Lower leg skin (tissue), 4 donors: Measurements from ENCODE around the gene EDC3. TPM values are rescaled to one million over a fixed set of nuclear protein-coding genes. Genes with fewer than 3 reads are reported as not detected.

Source experiments
- DNase-seq, 2 donors: peaks; one replicate each; pipeline ENCODE4 v3.0.0-alpha.2; 2019; ENCODE audit warnings: low spot score in 2 of 2
- H3K4me3 ChIP-seq: fragments of 200-600 bp; sonication (generic); 2 replicates; pipeline ENCODE4 v1.5.1; 2017; ENCODE audit warnings: mild to moderate bottlenecking, low read depth; ENCODE audit not compliant: poor library complexity, severe bottlenecking
- CTCF ChIP-seq, 3 donors: fragments of 450-650 bp; IDR thresholded peaks; one replicate each; pipeline ENCODE4 v1.5.1; 2016; ENCODE audit warnings: antibody characterized with exemption in 3 of 3, mild to moderate bottlenecking in 3 of 3, moderate library complexity in 2 of 3
- POLR2A ChIP-seq, 2 donors: fragments of 450-650 bp; IDR thresholded peaks; one replicate each; pipeline ENCODE4 v1.6.1; 2016 to 2017; ENCODE audit warnings: antibody characterized with exemption in 2 of 2, mild to moderate bottlenecking in 1 of 2, moderate library complexity in 1 of 2
- WGBS, 2 donors: methylation state at CpG; one replicate each; pipeline ENCODE4 v1.1.5; 2018; 5-methylcytosine and 5-hydroxymethylcytosine counted together
- intact Hi-C: fragments of 100-400 bp; cut with DNase I; formaldehyde crosslinking; loops from one replicate; pipeline ENCODE4 v1.15.0; 2023; ENCODE audit warnings: low total_unique reads
- total RNA-seq, 4 donors: library from RNA; depleted of rRNA; stranded (reverse); fragments of >200 nt; gene quantifications; one replicate each; pipeline ENCODE4 v1.1.0, GENCODE V29; 2016

The EDC3 gene
- total RNA-seq, 4 donors from 2014 or later = 11.2 to 33.6 (median 17.6) TPM

- no peak overlapping the region for H3K4me3 ChIP-seq
- 73 to 76% methylated on average over 3 of the region's 3 CpGs for WGBS, 2 donors
- DNase-seq = no peak
- TF ChIP-seq CTCF (IDR thresholded peaks at IDR 0.05) = no peak
- no peak for TF ChIP-seq POLR2A (IDR thresholded peaks at IDR 0.05)
- intact Hi-C loops = no loop called here
Observed at GRCh38 chr15:74628199-74628598, 67.6 kb downstream of the EDC3 start.

GRCh38 chr15:74627766-74628165, 68.1 kb downstream of the EDC3 start:
- intact Hi-C loops = no loop called here
- 35 to 60% methylated on average over 4 to 5 of the region's 5 CpGs for WGBS, 2 donors
- no peak for TF ChIP-seq CTCF (IDR thresholded peaks at IDR 0.05)
- no peak for DNase-seq
- H3K4me3 ChIP-seq = no peak overlapping the region

- DNase-seq = no peak
- H3K4me3 ChIP-seq = no peak overlapping the region
- TF ChIP-seq CTCF (IDR thresholded peaks at IDR 0.05) = no peak
- TF ChIP-seq POLR2A (IDR thresholded peaks at IDR 0.05) = no peak
- intact Hi-C loops = no loop called here
- 85 to 87% methylated on average over 8 to 10 of the region's 10 CpGs for WGBS, 2 donors
Observed at GRCh38 chr15:74626752-74627692, 68.8 kb downstream of the EDC3 start.

DNA sequence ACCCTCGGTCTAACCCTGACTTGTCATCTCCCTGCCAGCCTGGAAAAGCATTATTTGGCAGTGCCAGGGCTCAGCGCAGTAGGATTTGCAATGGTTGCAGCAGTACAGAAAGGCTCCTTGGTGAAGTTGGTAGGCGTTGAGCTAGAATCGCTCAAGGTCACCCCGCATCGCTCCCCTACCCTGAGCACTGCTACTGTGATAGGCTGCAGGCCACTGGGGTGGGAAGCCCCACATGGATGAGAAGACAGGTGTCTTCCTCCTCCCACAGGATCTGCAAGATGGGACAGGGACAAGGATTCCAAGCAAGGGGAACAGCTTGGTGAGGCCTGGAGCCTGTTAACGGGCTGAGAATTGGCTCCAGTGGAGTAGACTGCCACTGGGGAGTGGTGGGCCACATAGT, 69.5 kb downstream of the EDC3 start:
- 93 to 94% methylated on average over 6 to 7 of the region's 7 CpGs for WGBS, 2 donors
- intact Hi-C loops = no loop called here
- TF ChIP-seq CTCF (IDR thresholded peaks at IDR 0.05) (no peak), POLR2A (IDR thresholded peaks at IDR 0.05) (no peak)
- no peak for DNase-seq
- no peak overlapping the region for H3K4me3 ChIP-seq

DNA sequence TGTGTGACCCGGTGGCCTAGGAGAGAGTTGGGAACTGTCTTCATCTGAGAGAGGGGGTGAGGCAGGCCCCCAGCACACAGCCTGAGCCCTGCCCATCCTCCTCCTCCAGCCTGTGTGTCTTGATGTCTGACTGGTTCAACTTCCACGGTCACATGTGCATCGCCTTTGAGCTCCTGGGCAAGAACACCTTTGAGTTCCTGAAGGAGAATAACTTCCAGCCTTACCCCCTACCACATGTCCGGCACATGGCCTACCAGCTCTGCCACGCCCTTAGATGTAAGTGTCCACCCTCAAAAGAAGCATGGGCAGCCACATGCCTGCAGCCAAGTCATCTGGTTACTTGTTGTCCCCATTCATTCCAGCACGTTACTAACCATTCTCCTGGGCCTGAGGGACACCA, 70.1 kb downstream of the EDC3 start:
- DNase-seq = no peak
- H3K4me3 ChIP-seq = no peak overlapping the region
- intact Hi-C loops = no loop called here
- 74 to 85% methylated on average over 6 of the region's 6 CpGs for WGBS, 2 donors
- no peak for TF ChIP-seq CTCF (IDR thresholded peaks at IDR 0.05)
- no peak for TF ChIP-seq POLR2A (IDR thresholded peaks at IDR 0.05)
